K562 treated with DMSO at 1 percent for 24 hours (cell line): ENCODE data around the gene PGAM4. TPM values are rescaled to one million over a fixed set of nuclear protein-coding genes. Genes with fewer than 3 reads are reported as not detected.

Experiments used
- total RNA-seq: library from RNA; unstranded; fragments of 300-600 nt; gene quantifications from 2 replicates; pipeline ENCODE4 v1.2.3, GENCODE V29; 2022; ENCODE audit warnings: low read depth; ENCODE audit not compliant: insufficient read depth

The PGAM4 gene
- not detected in 2 replicates for total RNA-seq

GRCh38 chrX:77969538-77969937 lies at the start of gene PGAM4:
Gene PGAM4 (minus strand): TSS chrX:77969638. CDS start chrX:77969638, 0 bp downstream.

Other genes starting within 250 kb of the PGAM4 start
- gene ATRX, start 183.4 kb downstream of the PGAM4 start, total RNA-seq: 7.9 and 8.5 TPM in 2 replicates
- gene MAGT1, start 74.2 kb downstream of the PGAM4 start, total RNA-seq: 20.4 and 20.8 TPM in 2 replicates
- gene COX7B, start 70.2 kb downstream of the PGAM4 start, total RNA-seq: 455 and 471 TPM in 2 replicates
- 3.2 and 3.8 TPM in 2 replicates for gene ATP7A, start 58.9 kb downstream of the PGAM4 start, total RNA-seq
- 119 and 134 TPM in 2 replicates for gene PGK1, start 134.6 kb upstream of the PGAM4 start, total RNA-seq
- gene TAF9B, start 170.0 kb upstream of the PGAM4 start, total RNA-seq: 10.0 and 10.7 TPM in 2 replicates